HG03342 (cell line): ENCODE results near the gene BMP8B.
A peak's percentile ranks its signal among the peaks of the same experiment; 100 is the strongest.
"Not testable (repeated sequence)": the region's sequence is repeated elsewhere in the genome, so short reads cannot be mapped to it uniquely, and the experiment has no call there.

Experiments used
- ATAC-seq: cut with Tn5 transposase; IDR thresholded peaks from one replicate; pipeline ENCODE4 v1.9.1; 2021; ENCODE audit warnings: mild to moderate bottlenecking, moderate library complexity; ENCODE audit not compliant: unreplicated experiment

BMP8B gene

DNA sequence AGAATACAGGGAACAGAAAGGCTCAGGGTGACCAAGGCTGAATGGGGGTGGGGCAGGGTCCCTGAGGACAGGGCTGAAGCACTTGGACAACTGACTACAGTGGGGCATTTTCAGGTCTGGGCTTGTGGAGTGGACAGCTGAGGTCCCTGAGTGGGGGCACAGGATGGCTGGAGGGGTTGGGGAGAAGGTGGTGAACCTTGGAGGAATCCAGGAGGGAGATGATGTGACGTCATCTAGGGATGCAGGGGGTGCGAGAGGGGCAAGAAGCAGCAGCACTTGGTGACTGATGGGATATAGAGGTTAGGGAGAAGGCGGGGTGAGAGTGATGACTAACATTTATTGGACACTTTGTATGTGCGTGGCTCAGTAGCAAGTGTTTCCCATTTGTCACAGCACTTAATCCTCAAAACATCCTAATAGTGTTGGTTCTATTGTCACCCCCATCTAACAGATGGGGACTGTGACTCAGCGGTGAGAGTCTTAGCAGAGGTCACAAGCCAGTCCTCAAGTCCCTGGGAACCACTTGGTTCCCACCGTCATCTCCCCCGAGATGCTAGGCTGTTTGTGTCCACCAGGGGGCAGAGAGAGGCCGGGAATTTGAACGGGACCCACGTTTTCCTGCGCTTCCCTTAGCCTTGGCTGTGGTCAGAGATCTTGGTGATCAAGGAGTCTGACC is 27.9 kb upstream of the BMP8B start:
- peak; percentile 26 for ATAC-seq

DNA sequence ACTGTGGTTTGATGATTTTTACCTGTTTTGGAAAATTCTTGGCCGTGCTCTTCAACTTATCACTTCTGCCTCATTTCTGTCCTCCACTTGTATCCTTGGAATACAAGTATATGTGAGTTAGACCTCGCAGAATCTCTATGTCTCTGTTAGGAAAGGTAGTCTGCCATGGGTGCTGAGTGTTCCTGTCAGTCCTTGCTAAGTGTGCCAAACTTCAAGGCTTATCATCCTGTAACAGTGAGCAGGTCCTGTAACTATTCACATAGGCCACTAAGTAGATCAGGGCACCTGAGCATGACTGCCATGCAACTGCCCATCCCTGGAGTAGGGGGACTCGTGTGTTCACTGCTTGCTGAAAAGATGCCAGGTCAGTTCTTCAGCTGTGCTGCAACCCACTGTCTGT is 24.2 kb upstream of the BMP8B start:
- ATAC-seq, result no peak

DNA sequence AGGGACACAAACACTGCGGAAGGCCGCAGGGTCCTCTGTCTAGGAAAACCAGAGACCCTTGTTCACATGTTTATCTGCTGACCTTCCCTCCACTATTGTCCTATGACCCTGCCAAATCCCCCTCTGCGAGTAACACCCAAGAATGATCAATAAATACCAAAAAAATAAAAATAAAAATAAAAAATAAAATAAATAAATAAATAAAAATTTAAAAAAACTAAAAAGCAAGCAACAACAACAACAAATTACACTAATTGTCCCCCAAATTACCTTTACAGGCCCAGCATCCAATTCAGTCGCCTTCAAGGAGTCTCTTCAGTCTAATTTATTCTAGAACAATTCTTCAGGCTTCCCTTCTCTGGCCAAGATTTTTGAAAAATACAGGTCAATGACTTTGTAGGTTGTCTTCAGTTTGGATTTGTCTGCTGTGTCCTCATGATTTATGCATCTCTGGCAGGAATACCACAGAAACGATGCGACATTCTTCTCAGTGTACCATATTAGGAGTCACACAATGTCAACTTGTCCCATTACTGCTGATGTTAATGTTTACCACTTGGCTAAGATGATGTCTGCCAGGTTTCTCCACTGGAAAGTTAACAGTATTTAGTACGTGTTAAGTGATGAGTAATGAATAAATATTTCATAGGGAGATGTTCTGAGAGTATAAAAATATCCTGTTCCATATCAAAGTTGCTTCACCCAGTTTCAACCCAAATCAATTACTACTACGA is 20.3 kb upstream of the BMP8B start:
- no peak for ATAC-seq

DNA sequence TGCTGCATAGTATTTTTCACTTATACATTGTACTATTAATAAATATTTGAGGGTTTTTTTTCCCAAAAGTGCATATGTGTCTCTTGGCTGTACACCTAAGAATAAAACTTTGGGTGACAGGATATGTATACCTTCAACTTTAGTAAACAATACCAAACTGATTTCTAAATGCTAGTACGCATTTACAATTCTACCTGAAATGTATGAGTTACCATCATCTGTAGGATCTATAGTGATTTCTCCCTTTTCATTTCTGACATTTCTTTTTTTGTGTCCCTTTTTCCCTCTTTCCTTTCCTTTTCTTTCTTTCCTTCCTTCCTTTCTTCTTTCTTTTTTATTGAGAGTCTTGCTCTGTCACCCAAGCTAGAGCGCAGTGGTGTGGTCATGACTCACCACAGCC is 16.7 kb upstream of the BMP8B start:
- no peak for ATAC-seq

DNA sequence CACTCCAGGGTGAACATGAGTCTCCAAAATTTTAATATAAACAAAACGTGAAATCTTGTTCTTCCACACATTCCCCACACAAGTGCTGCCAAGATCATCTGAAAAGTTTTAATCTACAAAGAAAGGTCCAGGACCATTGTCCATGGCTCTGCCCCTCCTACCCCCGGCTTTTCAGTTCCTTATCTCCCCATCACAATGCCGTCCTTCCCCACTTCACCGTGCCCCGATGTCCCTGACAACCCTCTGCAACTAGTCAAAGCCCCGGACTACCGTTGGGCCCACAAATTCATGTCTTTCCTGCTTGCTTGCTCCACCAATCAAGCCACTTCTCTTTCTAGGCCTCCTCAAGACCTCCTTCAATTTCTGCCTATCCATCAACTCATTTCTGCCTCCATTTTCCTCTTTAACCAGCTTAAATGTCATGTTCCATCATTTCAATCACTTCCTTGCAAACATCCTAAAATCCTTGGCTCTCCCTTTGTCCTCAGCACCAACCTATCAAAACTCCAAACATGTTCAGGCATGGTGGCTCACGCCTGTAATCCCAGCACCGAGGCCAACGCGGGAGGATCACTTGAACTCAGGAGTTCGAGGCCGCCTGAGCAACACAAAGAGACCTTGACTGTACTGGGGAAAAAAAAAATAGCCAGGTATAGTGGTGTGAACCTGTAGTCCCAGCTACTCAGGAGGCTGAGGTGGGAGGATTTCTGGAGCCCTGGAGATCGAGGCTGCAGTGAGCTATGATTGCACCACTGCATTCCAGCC is 14.0 kb upstream of the BMP8B start:
- ATAC-seq, result no peak

DNA sequence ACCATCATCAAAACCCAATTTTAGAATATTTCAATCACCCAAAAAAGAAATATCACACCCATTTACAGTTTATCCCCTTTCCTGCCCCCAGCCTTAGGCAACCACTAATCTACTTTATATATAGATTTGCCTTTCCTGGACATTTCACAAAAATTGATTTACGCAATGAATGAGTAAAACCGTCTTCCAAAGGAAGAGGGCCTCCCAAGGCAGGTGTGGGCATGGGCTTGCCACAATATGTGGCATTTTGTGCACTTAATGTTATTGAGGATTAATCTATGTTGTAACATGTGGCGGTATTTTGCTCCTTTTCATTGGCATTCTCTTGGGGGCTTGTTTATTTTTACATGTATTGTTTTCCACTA is 11.8 kb upstream of the BMP8B start:
- ATAC-seq, result no peak

DNA sequence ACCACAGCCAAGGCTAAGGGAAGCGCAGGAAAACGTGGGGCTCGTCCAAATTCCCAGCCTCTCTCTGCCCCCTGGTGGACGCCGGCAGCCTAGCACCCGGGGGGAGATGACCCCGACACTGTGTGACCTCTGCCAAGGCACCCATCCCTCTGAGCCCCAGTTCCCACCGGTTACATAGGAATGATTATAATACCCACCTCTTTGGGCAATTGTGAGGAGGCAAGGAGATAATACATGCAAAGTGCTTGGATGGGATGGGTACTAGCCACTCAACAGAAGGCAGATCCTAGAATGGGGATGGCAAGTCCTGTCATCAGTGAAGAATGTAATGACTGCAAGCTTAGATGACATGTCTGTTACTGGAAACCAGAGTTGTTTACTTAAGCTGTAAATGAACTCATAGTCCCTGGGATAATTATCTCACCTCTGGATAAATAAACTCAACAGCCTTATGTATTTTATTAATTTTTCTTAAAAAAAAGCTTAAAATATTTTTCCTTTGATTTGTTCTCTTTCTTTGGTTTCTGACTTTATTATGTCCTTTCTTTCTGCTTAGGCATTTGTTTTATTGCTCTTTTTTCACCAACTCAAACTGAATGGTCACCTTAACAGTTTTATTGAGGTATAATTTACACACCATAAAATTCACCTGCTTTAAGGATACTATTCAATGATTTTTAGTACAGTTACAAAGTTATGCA is 11.3 kb upstream of the BMP8B start:
- ATAC-seq, result peak; percentile 53

DNA sequence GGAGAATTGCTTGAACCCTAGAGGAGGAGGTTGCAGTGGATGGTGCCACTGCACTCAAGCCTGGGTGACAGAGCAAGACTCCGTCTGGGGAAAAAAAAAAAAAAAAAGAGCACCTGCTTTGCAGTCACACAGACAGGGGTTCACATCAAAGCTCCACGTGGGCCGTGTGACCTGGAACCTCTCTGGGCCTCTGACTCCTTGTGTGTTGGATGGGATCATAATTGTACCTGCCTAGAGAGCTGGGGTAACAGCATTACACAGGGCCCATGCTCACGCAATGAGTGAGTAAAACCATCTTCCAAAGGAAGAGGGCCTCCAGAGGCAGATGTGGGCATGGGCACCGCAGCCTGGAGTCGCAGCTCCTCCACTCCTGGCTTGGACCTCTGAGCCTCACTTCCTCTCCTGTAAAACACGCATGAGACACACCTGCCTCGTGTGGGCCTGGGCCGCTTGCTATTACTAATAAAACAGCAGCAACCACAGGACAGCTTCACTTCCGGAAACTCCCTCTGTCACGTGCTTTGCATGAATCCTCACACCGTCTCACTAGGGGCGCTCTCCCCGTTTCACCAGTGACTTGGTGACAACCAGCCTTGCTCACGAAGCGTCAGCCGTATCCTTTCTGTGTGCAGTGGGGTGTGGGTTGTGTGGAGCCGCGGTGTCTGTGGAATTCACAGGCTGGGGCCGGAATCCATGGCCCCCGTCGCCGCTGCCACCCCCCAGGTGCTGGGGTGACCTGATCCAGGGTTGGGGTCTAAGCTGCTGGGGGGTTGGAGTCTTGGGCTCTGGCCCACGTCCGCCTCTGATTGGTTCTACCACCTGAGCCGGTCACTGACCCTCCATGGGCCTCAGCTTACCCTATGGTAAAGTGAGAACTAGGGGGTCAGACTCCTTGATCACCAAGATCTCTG is 10.4 kb upstream of the BMP8B start:
- ATAC-seq, result peak; percentile 94

DNA sequence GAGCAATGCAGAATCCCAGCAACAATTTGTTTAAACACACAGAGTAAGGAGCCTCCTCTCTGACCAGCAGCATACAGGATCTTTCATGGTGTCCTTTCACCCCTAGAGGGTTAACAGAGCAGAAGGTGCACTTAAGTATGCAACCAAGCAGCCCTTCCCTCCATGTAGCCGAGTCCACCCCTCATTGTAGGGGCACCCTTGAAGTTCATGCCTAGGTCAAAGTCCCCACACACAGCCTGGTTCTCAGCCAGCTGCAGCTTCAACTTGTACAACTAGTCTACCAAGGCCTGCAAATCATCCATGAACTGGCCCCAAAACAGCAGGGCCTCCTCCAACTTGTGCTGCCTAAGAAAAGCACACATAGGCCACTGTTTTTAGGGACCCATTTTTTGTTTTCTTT is 7.0 kb upstream of the BMP8B start:
- no peak for ATAC-seq

DNA sequence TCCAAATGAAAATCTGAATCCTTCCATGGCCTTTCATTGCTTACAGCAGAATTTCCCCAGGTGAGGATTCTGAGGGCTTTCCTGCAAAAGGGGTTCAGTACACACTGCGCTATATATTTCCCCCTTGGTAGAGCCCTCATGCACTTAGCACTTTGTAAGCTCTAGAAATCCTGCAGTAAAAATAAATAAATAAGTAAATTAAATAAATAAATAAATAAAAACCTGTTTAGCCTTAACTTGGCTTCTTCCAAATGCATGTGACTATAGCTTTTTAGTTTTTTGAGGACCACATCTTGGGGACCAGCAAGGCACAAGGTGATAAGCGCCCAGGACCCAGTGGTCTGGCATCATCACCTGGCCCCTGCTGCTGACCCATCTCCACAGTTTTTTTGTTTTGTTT is 3.2 kb upstream of the BMP8B start:
- no peak for ATAC-seq

DNA sequence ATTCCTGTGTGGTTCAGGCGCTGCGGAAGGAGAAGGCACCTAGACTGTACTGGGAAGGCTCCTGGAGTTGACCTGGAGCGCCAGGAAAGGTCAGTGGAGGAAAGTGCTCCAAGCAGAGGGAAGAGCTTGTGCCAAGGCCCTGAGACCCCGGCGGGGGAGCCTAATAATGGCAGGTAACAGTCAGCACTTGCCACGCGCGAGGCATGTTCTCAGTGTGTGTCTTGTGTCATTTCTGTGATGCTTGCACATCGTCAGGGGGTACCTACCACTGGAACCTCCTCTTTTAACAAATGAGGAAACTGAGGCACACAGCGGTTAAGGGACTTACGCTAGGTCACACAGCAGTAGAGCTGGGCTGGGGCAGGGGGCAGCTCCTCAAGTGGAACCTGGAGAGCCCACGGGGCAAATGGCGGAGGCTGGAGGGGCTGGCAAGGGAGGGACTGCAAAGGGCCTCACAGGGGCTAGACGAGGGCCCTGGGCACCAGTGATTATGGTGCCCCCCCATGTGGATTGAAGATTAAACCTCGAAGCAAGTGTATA is 976 bp upstream of the BMP8B start:
- no peak for ATAC-seq

DNA sequence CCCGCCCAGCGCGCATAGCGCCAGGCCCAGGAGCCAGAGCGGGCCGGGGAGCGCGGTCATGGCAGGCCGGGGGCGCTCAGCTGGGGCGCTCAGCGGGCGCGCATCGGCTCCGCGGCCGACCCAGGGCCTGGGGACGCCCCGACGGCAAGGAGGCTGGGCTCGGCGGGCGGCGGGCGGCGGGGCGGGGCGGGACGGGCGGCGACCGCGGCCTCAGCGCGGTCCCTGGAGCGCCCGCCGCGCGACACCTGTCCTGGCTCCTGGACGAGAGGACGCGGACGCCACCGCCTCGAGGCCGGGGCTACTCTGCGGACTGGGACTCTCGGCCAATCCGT is 273 bp downstream of the BMP8B start:
- ATAC-seq, result no peak

DNA sequence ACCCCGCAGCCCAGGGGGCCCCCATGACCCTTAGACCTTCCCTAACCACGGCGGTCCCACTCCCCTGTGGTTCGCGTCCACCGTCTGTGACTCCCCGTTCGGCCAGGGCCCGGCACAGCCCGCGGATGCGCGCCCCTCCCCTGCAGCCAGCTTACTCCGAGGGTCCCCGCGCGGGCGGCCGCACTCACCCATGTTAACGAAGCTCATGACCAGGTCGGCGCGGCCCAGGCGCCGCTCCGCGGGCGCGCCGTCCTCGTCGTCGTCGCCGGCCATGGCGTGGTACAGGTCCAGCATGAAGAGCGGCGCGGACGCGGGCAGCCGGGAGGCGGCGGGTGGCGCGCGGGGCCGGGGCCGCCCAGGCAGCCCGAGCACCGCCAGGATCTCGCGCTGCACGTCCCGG is 701 bp downstream of the BMP8B start:
- ATAC-seq, result not testable (repeated sequence)

DNA sequence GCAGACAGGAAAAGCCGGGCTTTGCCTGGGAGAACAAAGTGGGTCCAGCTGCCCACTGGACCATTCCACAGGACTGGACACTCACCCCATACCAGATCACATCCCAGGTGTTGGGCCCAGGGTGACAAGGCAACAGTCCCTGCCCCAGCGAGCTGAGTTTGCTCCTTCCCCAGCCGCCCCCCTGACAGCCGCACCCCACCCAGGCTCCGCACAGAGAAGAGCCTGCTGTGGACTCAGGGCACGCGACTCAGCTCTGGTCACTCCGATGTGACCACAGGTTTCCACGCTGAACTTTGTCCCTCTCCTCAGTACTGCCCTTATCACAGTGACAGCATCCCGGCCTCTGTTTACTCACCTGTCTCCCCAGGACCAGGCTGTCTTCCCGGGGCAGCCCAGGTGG is 1.2 kb downstream of the BMP8B start:
- no peak for ATAC-seq

DNA sequence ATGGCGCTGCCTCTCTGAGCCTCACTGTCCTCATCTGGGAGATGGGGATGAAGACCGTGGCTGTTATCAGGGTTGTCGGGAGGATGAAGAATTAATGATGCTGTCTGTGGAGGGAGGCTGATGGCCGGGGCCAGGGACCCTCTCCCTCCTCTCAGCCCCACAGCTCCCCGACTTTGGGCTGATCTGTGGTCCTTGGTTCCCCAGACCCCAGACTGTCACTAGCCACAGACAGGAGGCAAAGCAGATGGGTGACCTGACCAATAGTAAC is 1.6 kb downstream of the BMP8B start:
- ATAC-seq, result not testable (repeated sequence)

DNA sequence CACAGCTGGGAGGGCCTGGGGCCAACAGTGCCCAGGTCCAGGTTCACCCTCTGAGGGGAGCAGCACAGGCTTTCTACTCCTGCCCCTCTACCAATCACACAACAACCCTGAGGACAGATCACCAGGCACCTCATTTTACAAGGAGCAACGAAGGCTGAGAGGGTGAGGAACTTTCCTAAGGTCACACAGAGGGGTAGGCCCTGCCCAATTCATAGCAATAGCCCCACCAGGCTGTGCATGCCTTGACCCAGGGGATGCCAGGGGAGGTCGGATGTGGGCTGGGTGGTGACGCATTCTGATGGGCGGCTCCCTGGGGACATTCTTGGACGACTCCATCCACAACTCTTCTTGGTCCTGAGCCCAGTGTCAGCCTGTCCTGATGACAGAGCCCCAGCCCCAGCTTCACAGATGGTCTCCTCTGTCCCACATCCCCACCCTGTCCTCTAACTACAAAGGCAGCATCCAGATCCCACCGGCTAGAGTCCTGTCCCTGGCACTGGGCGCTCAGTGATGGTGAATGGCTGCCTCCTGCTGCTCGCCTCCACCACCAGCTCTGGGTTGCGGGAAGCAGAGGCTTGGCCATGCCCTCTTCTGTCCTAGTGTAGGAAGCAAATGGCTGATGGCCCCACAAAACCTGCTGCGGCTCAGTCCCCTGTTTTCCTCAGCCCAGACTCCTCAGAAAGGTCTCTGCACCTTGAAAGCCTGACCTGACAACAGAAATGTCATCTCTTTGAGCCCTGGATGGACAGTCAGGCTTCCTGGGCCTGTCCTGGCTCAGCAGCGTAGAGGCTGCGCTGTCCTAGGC is 2.2 kb downstream of the BMP8B start:
- not testable (repeated sequence) for ATAC-seq

DNA sequence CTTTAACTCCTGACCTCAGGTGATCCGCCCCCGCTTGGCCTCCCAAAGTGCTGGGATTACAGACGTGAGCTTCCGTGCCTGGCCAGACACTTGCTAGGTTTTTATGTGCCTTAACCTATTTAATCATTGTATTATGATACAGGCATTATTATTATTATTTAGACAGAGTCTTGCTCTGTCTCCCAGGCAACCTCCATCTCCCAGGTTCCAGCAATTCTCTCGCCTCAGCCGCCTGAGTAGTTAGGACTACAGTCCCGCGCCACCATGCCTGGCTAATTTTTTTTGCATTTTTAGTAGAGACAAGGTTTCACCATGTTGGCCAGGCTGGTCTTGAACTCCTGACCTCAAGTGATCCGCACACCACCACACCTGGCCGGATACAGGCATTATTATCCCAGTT is 6.0 kb downstream of the BMP8B start:
- not testable (repeated sequence) for ATAC-seq

DNA sequence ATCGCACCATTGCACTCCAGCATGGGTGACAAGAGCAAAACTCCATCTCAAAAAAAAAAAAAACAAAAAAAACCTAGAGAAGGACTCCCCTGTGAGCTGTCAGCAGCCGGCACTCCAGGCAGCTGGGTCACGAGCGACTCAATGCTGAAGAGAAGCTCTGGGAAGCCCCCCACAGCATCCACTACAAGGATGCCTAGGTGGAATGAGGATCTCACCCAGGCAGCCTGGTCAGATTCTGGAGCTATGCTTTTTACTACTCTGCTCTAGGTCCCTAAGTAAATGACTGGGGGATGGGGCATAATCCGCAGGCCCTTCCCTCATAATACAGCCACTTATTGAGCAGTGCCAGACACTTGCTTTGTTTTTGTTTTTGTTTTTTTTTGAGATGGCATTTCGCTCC is 6.6 kb downstream of the BMP8B start:
- ATAC-seq, result no peak

DNA sequence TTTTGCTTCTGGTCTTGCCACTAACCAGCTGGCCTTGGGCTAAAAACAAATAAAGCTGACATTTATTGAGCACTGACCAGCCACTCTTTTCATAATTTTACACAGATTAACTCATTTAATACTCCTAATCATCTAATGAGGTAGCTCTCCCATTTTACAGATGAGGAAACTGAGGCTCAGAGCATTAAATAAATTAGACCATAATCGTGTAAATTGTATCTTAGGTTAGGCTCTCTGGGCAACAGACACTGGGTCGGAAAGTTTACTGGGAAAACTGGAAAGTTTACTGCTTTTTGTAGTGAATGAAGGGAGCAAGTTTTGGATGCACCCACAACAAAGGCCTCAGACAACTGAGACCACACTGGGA is 7.3 kb downstream of the BMP8B start:
- ATAC-seq, result no peak

DNA sequence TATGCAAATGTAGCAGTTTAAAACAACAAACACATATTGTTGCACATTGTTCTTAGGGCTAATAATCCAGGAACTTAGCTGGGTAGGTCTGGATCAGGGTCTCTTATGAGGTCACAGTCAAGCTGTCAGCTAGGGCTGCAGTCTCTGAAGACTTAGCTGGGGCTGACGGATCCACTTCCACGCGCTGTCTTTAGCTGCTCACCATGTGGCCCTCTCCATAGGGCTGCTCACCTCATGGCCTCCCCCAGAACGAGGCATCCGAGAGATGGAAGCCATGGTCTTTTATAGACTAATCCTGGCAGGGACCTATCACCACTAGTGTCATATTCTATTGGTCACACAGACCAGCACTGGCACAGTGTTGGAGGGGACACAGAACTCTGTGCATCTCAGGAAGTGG is 8.8 kb downstream of the BMP8B start:
- no peak for ATAC-seq
